Astrocyte (in vitro differentiated cells and primary cell): ENCODE results near the gene RPRML. TPM values are rescaled to one million over a fixed set of nuclear protein-coding genes. Genes with fewer than 3 reads are reported as not detected.

ENCODE experiments used
- DNase-seq: peaks from one replicate; pipeline ENCODE4 v3.0.0-alpha.2; 2010; ENCODE audit warnings: low read depth
- FAIRE-seq: peaks from 2 replicates; lab custom pipeline; 2011; peaks lifted over from hg19 to GRCh38; lab: Jason Lieb, UNC
- H2AFZ ChIP-seq: 2 replicates; pipeline ENCODE4 v1.6.0; 2012; ENCODE audit warnings: low read depth, low read length, inconsistent platforms
- H3K27ac ChIP-seq: 2 replicates; pipeline ENCODE4 v1.5.1; 2011; ENCODE audit warnings: low read depth, low read length, inconsistent platforms
- H3K27me3 ChIP-seq: 2 replicates; pipeline ENCODE4 v1.6.0; 2011; ENCODE audit warnings: low read length, inconsistent platforms; ENCODE audit not compliant: insufficient read depth
- H3K36me3 ChIP-seq: 2 replicates; pipeline ENCODE4 v1.5.1; 2011; ENCODE audit warnings: low read length, inconsistent platforms; ENCODE audit not compliant: insufficient read depth
- H3K4me1 ChIP-seq: 2 replicates; pipeline ENCODE4 v1.5.1; 2011; ENCODE audit warnings: low read length, inconsistent platforms; ENCODE audit not compliant: insufficient read depth
- H3K4me2 ChIP-seq: 2 replicates; pipeline ENCODE4 v1.6.0; 2012; ENCODE audit warnings: low read length, inconsistent platforms
- H3K4me3 ChIP-seq: 2 replicates; pipeline ENCODE4 v1.5.1; 2011; ENCODE audit warnings: low read depth, mild to moderate bottlenecking, low read length, inconsistent platforms; ENCODE audit not compliant: insufficient read depth
- H3K79me2 ChIP-seq: 2 replicates; pipeline ENCODE4 v1.6.0; 2012; ENCODE audit warnings: mild to moderate bottlenecking, low read length, inconsistent platforms; ENCODE audit not compliant: insufficient read depth
- H3K9ac ChIP-seq: 2 replicates; pipeline ENCODE4 v1.6.0; 2012; ENCODE audit warnings: mild to moderate bottlenecking, low read length, inconsistent platforms
- H3K9me3 ChIP-seq: 2 replicates; pipeline ENCODE4 v1.5.1; 2012; ENCODE audit warnings: low read depth, mild to moderate bottlenecking, low read length, inconsistent platforms; ENCODE audit not compliant: insufficient read depth
- H4K20me1 ChIP-seq: 2 replicates; pipeline ENCODE4 v1.6.0; 2012; ENCODE audit warnings: low read length, inconsistent platforms; ENCODE audit not compliant: insufficient read depth
- H3K27ac Mint-ChIP-seq: one replicate; pipeline ENCODE4 v1.8.0; 2021; ENCODE audit warnings: mild to moderate bottlenecking, mixed read lengths; ENCODE audit not compliant: unreplicated experiment
- H3K27me3 Mint-ChIP-seq: one replicate; pipeline ENCODE4 v1.8.0; 2021; ENCODE audit warnings: low read depth, mixed read lengths; ENCODE audit not compliant: unreplicated experiment
- H3K36me3 Mint-ChIP-seq: one replicate; pipeline ENCODE4 v1.8.0; 2021; ENCODE audit warnings: low read depth, mixed read lengths; ENCODE audit not compliant: unreplicated experiment
- H3K4me1 Mint-ChIP-seq: one replicate; pipeline ENCODE4 v1.8.0; 2021; ENCODE audit warnings: low read depth, mixed read lengths; ENCODE audit not compliant: unreplicated experiment
- H3K4me3 Mint-ChIP-seq: one replicate; pipeline ENCODE4 v1.8.0; 2021; ENCODE audit warnings: mild to moderate bottlenecking, moderate library complexity, mixed read lengths; ENCODE audit not compliant: unreplicated experiment
- H3K9me3 Mint-ChIP-seq: one replicate; pipeline ENCODE4 v1.8.0; 2021; ENCODE audit warnings: mild to moderate bottlenecking, mixed read lengths; ENCODE audit not compliant: unreplicated experiment
- CTCF ChIP-seq: IDR thresholded peaks from 2 replicates; pipeline ENCODE4 v1.5.1; 2011; ENCODE audit warnings: low read depth, mild to moderate bottlenecking, inconsistent platforms, low read length, moderate library complexity; ENCODE audit not compliant: insufficient read depth
- EZH2 ChIP-seq: IDR thresholded peaks from 2 replicates; pipeline ENCODE4 v1.6.1; 2012; ENCODE audit warnings: mild to moderate bottlenecking, low read length, inconsistent platforms; ENCODE audit not compliant: insufficient read depth
- total RNA-seq: library from RNA; stranded (reverse); gene quantifications from 2 replicates; pipeline ENCODE4 v1.2.1, GENCODE V29; 2021

Gene RPRML
- total RNA-seq, 1 donor from 2014 or later: not detected

- peaks cover 31% of the 10 kb centered on the region for H3K36me3 Mint-ChIP-seq
- DNase-seq (peak; percentile 25), FAIRE-seq (no peak)
- H3K27ac ChIP-seq: peak overlapping the region; percentile 16
- H3K36me3 ChIP-seq: peaks cover 84% of the 10 kb centered on the region
- H3K4me3 Mint-ChIP-seq: no peak overlapping the region
- no peaks in the 10 kb centered on the region for H3K27me3 ChIP-seq
- H4K20me1 ChIP-seq: peaks cover 87% of the 10 kb centered on the region
- peaks cover 9% of the 10 kb centered on the region for H3K79me2 ChIP-seq
- H3K9me3 Mint-ChIP-seq: no peaks in the 10 kb centered on the region
- no peaks in the 10 kb centered on the region for H3K9me3 ChIP-seq
- H3K4me1 Mint-ChIP-seq: peaks cover 11% of the 10 kb centered on the region
- H3K9ac ChIP-seq: no peak overlapping the region
- H3K4me3 ChIP-seq: no peak overlapping the region
- TF ChIP-seq EZH2: no peak
- no peak for TF ChIP-seq CTCF
- no peaks in the 10 kb centered on the region for H3K4me1 ChIP-seq
- no peaks in the 10 kb centered on the region for H3K27me3 Mint-ChIP-seq
- no peak overlapping the region for H2AFZ ChIP-seq
- no peak overlapping the region for H3K4me2 ChIP-seq
- H3K27ac Mint-ChIP-seq: no peak overlapping the region
Observed at GRCh38 chr17:46935658-46936266, 43.3 kb downstream of the RPRML start.

GRCh38 chr17:46931596-46931995 lies 47.5 kb downstream of the RPRML start:
- H3K4me3 Mint-ChIP-seq: no peak overlapping the region
- DNase-seq (no peak), FAIRE-seq (no peak)
- H3K9me3 Mint-ChIP-seq: no peaks in the 10 kb centered on the region
- H3K4me1 ChIP-seq: peaks cover 17% of the 10 kb centered on the region
- no peak for TF ChIP-seq CTCF
- no peak for TF ChIP-seq EZH2
- no peak overlapping the region for H3K27ac ChIP-seq
- H3K27me3 Mint-ChIP-seq: no peaks in the 10 kb centered on the region
- no peaks in the 10 kb centered on the region for H3K27me3 ChIP-seq
- peak overlapping the region; percentile 42 for H3K27ac Mint-ChIP-seq
- peaks cover 43% of the 10 kb centered on the region for H3K4me1 Mint-ChIP-seq
- peaks cover 47% of the 10 kb centered on the region for H3K79me2 ChIP-seq
- no peak overlapping the region for H3K4me2 ChIP-seq
- H3K9ac ChIP-seq: no peak overlapping the region
- no peak overlapping the region for H3K4me3 ChIP-seq
- peaks cover 31% of the 10 kb centered on the region for H3K36me3 Mint-ChIP-seq
- no peaks in the 10 kb centered on the region for H3K9me3 ChIP-seq
- H4K20me1 ChIP-seq: peaks cover 89% of the 10 kb centered on the region
- H2AFZ ChIP-seq: no peak overlapping the region
- peaks cover 53% of the 10 kb centered on the region for H3K36me3 ChIP-seq

- H3K9ac ChIP-seq: peak overlapping the region; percentile 41
- Mint-ChIP-seq H3K27ac (peak overlapping the region; percentile 62), H3K27me3 (no peaks in the 10 kb centered on the region), H3K36me3 (peaks cover 23% of the 10 kb centered on the region), H3K4me1 (peaks cover 53% of the 10 kb centered on the region), H3K9me3 (no peaks in the 10 kb centered on the region), H3K4me3 (no peak overlapping the region)
- H3K9me3 ChIP-seq: no peaks in the 10 kb centered on the region
- peaks cover 41% of the 10 kb centered on the region for H3K36me3 ChIP-seq
- H3K27me3 ChIP-seq: no peaks in the 10 kb centered on the region
- H2AFZ ChIP-seq: no peak overlapping the region
- DNase-seq (no peak), FAIRE-seq (no peak)
- peaks cover 17% of the 10 kb centered on the region for H3K4me1 ChIP-seq
- H3K4me3 ChIP-seq: no peak overlapping the region
- H3K27ac ChIP-seq: peak overlapping the region; percentile 38
- peak overlapping the region; percentile 44 for H3K4me2 ChIP-seq
- TF ChIP-seq EZH2 (no peak), CTCF (no peak)
- peaks cover 59% of the 10 kb centered on the region for H3K79me2 ChIP-seq
- H4K20me1 ChIP-seq: peaks cover 88% of the 10 kb centered on the region
Observed at GRCh38 chr17:46930051-46930450, 49.0 kb downstream of the RPRML start.
